ENCODE results near the gene PPIF.
"Not testable (repeated sequence)": the region's sequence is repeated elsewhere in the genome, so short reads cannot be mapped to it uniquely, and the experiment has no call there.

The PPIF gene

DNA sequence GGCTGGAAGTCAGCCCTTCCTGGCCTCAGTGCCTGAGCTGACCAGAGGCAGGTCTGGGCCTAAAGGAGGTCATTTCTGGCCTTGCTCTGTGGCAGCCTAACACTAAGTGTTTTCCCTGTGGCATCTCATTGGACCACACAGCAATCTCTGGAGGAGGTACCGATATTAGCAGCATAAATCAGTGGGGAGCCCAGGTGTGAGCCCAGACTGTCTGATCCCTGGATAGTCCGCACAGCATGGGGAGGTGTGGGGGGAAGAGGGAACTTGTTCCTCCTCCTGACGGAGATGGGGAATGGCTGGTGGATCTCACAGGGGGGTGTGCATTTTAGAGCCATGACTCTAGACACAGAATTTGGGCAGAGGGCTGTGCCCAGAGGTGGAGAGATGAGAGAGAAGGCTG, 11.0 kb upstream of the PPIF start:
- no CpG with 5 or more reads among the region's 3 CpGs for WGBS, 2 donors (ENCODE audit: extremely low coverage in 2 of 2, insufficient read length in 2 of 2, insufficient replicate concordance in 1 of 2)
- no peak overlapping the region for H3K23ac ChIP-seq (ENCODE audit: low read depth, low read length, poor library complexity)

GRCh38 chr10:79336739-79337138, 10.5 kb upstream of the PPIF start:
- Histone ChIP-seq H3K14ac (ENCODE audit: low read length) (no peak overlapping the region), H3K79me1 (ENCODE audit: low read depth, low read length) (no peaks in the 10 kb centered on the region), H2BK12ac (ENCODE audit: low read length) (no peak overlapping the region), H3K36me3 (replicated peaks in 1 of 2; ENCODE audit: control insufficient read depth in 2 of 2, insufficient read depth in 2 of 2, low read length in 2 of 2) (no peaks in the 10 kb centered on the region), H3K9me3 (replicated peaks in 1 of 2; ENCODE audit: control insufficient read depth in 2 of 2, insufficient read depth in 1 of 2, low read depth in 1 of 2, low read length in 2 of 2) (peaks cover 0 to 2% of the 10 kb centered on the region in 2 donors), H3K4me3 (ENCODE audit: low read length in 2 of 2) (no peak overlapping the region), H2AK5ac (ENCODE audit: low read depth, low read length) (no peak overlapping the region), H4K8ac (ENCODE audit: low read depth, low read length) (no peak overlapping the region), H2AFZ (ENCODE audit: low read length) (no peak overlapping the region), H2BK15ac (ENCODE audit: low read length) (no peak overlapping the region), H3K9ac (ENCODE audit: low read depth, low read length, poor library complexity) (no peak overlapping the region), H3K18ac (ENCODE audit: low read length) (no peak overlapping the region), H3K4me1 (ENCODE audit: control insufficient read depth in 2 of 2, insufficient read depth in 1 of 2, low read depth in 1 of 2, low read length in 2 of 2) (peaks cover 0 to 4% of the 10 kb centered on the region in 2 donors), H3K23ac (ENCODE audit: low read depth, low read length, poor library complexity) (no peak overlapping the region), H3K4me2 (ENCODE audit: insufficient read depth, low read length, poor library complexity, severe bottlenecking) (no peak overlapping the region), H4K91ac (ENCODE audit: low read depth, low read length, poor library complexity) (no peak overlapping the region), H2BK5ac (ENCODE audit: low read length) (no peak overlapping the region), H3K4ac (ENCODE audit: low read length) (no peak overlapping the region), H3K27me3 (ENCODE audit: control insufficient read depth in 3 of 3, insufficient read depth in 3 of 3, low read depth in 1 of 3, low read length in 3 of 3) (peaks cover 0 to 27% (median 0%) of the 10 kb centered on the region in 3 experiments), H3K27ac (replicated peaks; ENCODE audit: low read length) (no peak overlapping the region), H2BK120ac (ENCODE audit: low read depth, low read length) (no peak overlapping the region)
- no CpG with 5 or more reads among the region's 7 CpGs for WGBS, 2 donors (ENCODE audit: extremely low coverage in 2 of 2, insufficient read length in 2 of 2, insufficient replicate concordance in 1 of 2)
- DNase-seq (ENCODE audit: low spot score): no peak

More for the DNA sequence above, 11.0 kb upstream of the PPIF start:
- no peak overlapping the region for H3K18ac ChIP-seq (ENCODE audit: low read length)
- no peak overlapping the region for H3K4ac ChIP-seq (ENCODE audit: low read length)
- H3K36me3 ChIP-seq (replicated peaks in 1 of 2; ENCODE audit: control insufficient read depth in 2 of 2, insufficient read depth in 2 of 2, low read length in 2 of 2): no peaks in the 10 kb centered on the region
- peaks cover 0 to 3% of the 10 kb centered on the region in 2 donors for H3K9me3 ChIP-seq (replicated peaks in 1 of 2; ENCODE audit: control insufficient read depth in 2 of 2, insufficient read depth in 1 of 2, low read depth in 1 of 2, low read length in 2 of 2)
- H3K14ac ChIP-seq (ENCODE audit: low read length): no peak overlapping the region
- no peak overlapping the region for H4K8ac ChIP-seq (ENCODE audit: low read depth, low read length)
- no peak overlapping the region for H3K27ac ChIP-seq (replicated peaks; ENCODE audit: low read length)
- H3K4me3 ChIP-seq (ENCODE audit: low read length in 2 of 2): no peak overlapping the region
- no peak overlapping the region for H2BK120ac ChIP-seq (ENCODE audit: low read depth, low read length)
- no peak overlapping the region for H4K91ac ChIP-seq (ENCODE audit: low read depth, low read length, poor library complexity)
- no peaks in the 10 kb centered on the region for H3K79me1 ChIP-seq (ENCODE audit: low read depth, low read length)
- no peak for DNase-seq (ENCODE audit: low spot score)
- H2BK15ac ChIP-seq (ENCODE audit: low read length): no peak overlapping the region
- no peak overlapping the region for H2BK12ac ChIP-seq (ENCODE audit: low read length)
- no peak overlapping the region for H3K9ac ChIP-seq (ENCODE audit: low read depth, low read length, poor library complexity)
- H2AK5ac ChIP-seq (ENCODE audit: low read depth, low read length): no peak overlapping the region
- H2BK5ac ChIP-seq (ENCODE audit: low read length): no peak overlapping the region
- peak overlapping the region; percentile 19 for H2AFZ ChIP-seq (ENCODE audit: low read length)
- peaks cover 0 to 4% of the 10 kb centered on the region in 2 donors for H3K4me1 ChIP-seq (ENCODE audit: control insufficient read depth in 2 of 2, insufficient read depth in 1 of 2, low read depth in 1 of 2, low read length in 2 of 2)
- peaks cover 0 to 27% (median 0%) of the 10 kb centered on the region in 3 experiments for H3K27me3 ChIP-seq (ENCODE audit: control insufficient read depth in 3 of 3, insufficient read depth in 3 of 3, low read depth in 1 of 3, low read length in 3 of 3)
- H3K4me2 ChIP-seq (ENCODE audit: insufficient read depth, low read length, poor library complexity, severe bottlenecking): no peak overlapping the region

GRCh38 chr10:79337783-79338469, 9.3 kb upstream of the PPIF start:
- H3K4me1 ChIP-seq (ENCODE audit: control insufficient read depth in 2 of 2, insufficient read depth in 1 of 2, low read depth in 1 of 2, low read length in 2 of 2); H3K18ac ChIP-seq (ENCODE audit: low read length); H3K4me3 ChIP-seq (ENCODE audit: low read length in 2 of 2); H3K9me3 ChIP-seq (replicated peaks in 1 of 2; ENCODE audit: control insufficient read depth in 2 of 2, insufficient read depth in 1 of 2, low read depth in 1 of 2, low read length in 2 of 2); H3K9ac ChIP-seq (ENCODE audit: low read depth, low read length, poor library complexity); H2BK5ac ChIP-seq (ENCODE audit: low read length); H3K36me3 ChIP-seq (replicated peaks in 1 of 2; ENCODE audit: control insufficient read depth in 2 of 2, insufficient read depth in 2 of 2, low read length in 2 of 2); H2AFZ ChIP-seq (ENCODE audit: low read length); H4K8ac ChIP-seq (ENCODE audit: low read depth, low read length); H3K27ac ChIP-seq (replicated peaks; ENCODE audit: low read length); H3K14ac ChIP-seq (ENCODE audit: low read length); H2BK12ac ChIP-seq (ENCODE audit: low read length); H3K4me2 ChIP-seq (ENCODE audit: insufficient read depth, low read length, poor library complexity, severe bottlenecking); H2BK120ac ChIP-seq (ENCODE audit: low read depth, low read length); DNase-seq (ENCODE audit: low spot score); H3K23ac ChIP-seq (ENCODE audit: low read depth, low read length, poor library complexity); H3K79me1 ChIP-seq (ENCODE audit: low read depth, low read length); H3K4ac ChIP-seq (ENCODE audit: low read length); H2BK15ac ChIP-seq (ENCODE audit: low read length); H2AK5ac ChIP-seq (ENCODE audit: low read depth, low read length); H4K91ac ChIP-seq (ENCODE audit: low read depth, low read length, poor library complexity): not testable (repeated sequence)
- H3K27me3 ChIP-seq (ENCODE audit: control insufficient read depth in 3 of 3, insufficient read depth in 3 of 3, low read depth in 1 of 3, low read length in 3 of 3): peaks cover 0 to 29% (median 0%) of the 10 kb centered on the region in 3 experiments
- no CpG with 5 or more reads among the region's 11 CpGs for WGBS, 2 donors (ENCODE audit: extremely low coverage in 2 of 2, insufficient read length in 2 of 2, insufficient replicate concordance in 1 of 2)

GRCh38 chr10:79339266-79339665, 8.0 kb upstream of the PPIF start:
- no peak overlapping the region for H3K14ac ChIP-seq (ENCODE audit: low read length)
- H3K23ac ChIP-seq (ENCODE audit: low read depth, low read length, poor library complexity): no peak overlapping the region
- no peak overlapping the region for H4K8ac ChIP-seq (ENCODE audit: low read depth, low read length)
- no peak overlapping the region for H3K9ac ChIP-seq (ENCODE audit: low read depth, low read length, poor library complexity)
- no peak overlapping the region for H2BK12ac ChIP-seq (ENCODE audit: low read length)
- no peaks in the 10 kb centered on the region for H3K79me1 ChIP-seq (ENCODE audit: low read depth, low read length)
- no CpG with 5 or more reads among the region's 3 CpGs for WGBS, 2 donors (ENCODE audit: extremely low coverage in 2 of 2, insufficient read length in 2 of 2, insufficient replicate concordance in 1 of 2)
- no peak overlapping the region for H2BK120ac ChIP-seq (ENCODE audit: low read depth, low read length)
- no peak overlapping the region for H2AK5ac ChIP-seq (ENCODE audit: low read depth, low read length)
- no peak overlapping the region for H3K4ac ChIP-seq (ENCODE audit: low read length)
- peaks cover 0 to 2% of the 10 kb centered on the region in 2 donors for H3K9me3 ChIP-seq (replicated peaks in 1 of 2; ENCODE audit: control insufficient read depth in 2 of 2, insufficient read depth in 1 of 2, low read depth in 1 of 2, low read length in 2 of 2)
- H3K36me3 ChIP-seq (replicated peaks in 1 of 2; ENCODE audit: control insufficient read depth in 2 of 2, insufficient read depth in 2 of 2, low read length in 2 of 2): no peaks in the 10 kb centered on the region
- peaks cover 0 to 28% (median 0%) of the 10 kb centered on the region in 3 experiments for H3K27me3 ChIP-seq (ENCODE audit: control insufficient read depth in 3 of 3, insufficient read depth in 3 of 3, low read depth in 1 of 3, low read length in 3 of 3)
- no peak overlapping the region for H3K18ac ChIP-seq (ENCODE audit: low read length)
- H2BK15ac ChIP-seq (ENCODE audit: low read length): no peak overlapping the region
- no peak overlapping the region for H2AFZ ChIP-seq (ENCODE audit: low read length)
- H3K27ac ChIP-seq (replicated peaks; ENCODE audit: low read length): no peak overlapping the region
- H4K91ac ChIP-seq (ENCODE audit: low read depth, low read length, poor library complexity): no peak overlapping the region
- no peak for DNase-seq (ENCODE audit: low spot score)
- peaks cover 0 to 4% of the 10 kb centered on the region in 2 donors for H3K4me1 ChIP-seq (ENCODE audit: control insufficient read depth in 2 of 2, insufficient read depth in 1 of 2, low read depth in 1 of 2, low read length in 2 of 2)
- no peak overlapping the region for H2BK5ac ChIP-seq (ENCODE audit: low read length)
- H3K4me2 ChIP-seq (ENCODE audit: insufficient read depth, low read length, poor library complexity, severe bottlenecking): no peak overlapping the region
- no peak overlapping the region for H3K4me3 ChIP-seq (ENCODE audit: low read length in 2 of 2)
